ENCODE data around the gene SLC26A6. TPM values are rescaled to one million over a fixed set of nuclear protein-coding genes. Genes with fewer than 3 reads are reported as not detected.

The SLC26A6 gene
- total RNA-seq, 1 experiment from 2014 or later, result 54.7 TPM

DNA sequence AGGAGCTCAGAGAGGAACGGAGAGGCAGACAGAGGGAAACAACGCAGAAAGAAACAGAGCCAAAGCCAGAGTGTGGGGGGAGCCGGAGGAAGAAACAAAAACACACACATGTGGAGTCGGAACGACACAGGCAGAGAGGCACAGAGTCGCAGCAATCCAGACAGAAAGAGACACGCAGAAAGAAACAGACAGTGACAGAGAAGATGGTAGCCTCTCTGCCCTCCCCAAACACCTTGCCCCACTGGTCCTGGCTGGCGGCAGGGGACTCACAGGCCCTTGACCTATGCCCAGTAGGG is 48.7 kb upstream of the SLC26A6 start:
- H3K9me3 ChIP-seq, result no peaks in the 10 kb centered on the region
- peaks cover 14% of the 10 kb centered on the region for H3K4me1 Mint-ChIP-seq (ENCODE audit: low read depth, unreplicated experiment)
- TF ChIP-seq, protein P1, sequence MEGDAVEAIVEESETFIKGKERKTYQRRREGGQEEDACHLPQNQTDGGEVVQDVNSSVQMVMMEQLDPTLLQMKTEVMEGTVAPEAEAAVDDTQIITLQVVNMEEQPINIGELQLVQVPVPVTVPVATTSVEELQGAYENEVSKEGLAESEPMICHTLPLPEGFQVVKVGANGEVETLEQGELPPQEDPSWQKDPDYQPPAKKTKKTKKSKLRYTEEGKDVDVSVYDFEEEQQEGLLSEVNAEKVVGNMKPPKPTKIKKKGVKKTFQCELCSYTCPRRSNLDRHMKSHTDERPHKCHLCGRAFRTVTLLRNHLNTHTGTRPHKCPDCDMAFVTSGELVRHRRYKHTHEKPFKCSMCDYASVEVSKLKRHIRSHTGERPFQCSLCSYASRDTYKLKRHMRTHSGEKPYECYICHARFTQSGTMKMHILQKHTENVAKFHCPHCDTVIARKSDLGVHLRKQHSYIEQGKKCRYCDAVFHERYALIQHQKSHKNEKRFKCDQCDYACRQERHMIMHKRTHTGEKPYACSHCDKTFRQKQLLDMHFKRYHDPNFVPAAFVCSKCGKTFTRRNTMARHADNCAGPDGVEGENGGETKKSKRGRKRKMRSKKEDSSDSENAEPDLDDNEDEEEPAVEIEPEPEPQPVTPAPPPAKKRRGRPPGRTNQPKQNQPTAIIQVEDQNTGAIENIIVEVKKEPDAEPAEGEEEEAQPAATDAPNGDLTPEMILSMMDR (IDR thresholded peaks at IDR 0.05; ENCODE audit: insufficient read depth in 1 of 2, low read depth in 1 of 2, low read length in 1 of 2, severe bottlenecking in 1 of 2, unreplicated experiment in 1 of 2), result no peak
- H3K36me3 Mint-ChIP-seq (ENCODE audit: insufficient read depth, unreplicated experiment), result peaks cover 63% of the 10 kb centered on the region
- no peaks in the 10 kb centered on the region for H3K27me3 ChIP-seq (replicated peaks; ENCODE audit: control insufficient read depth, insufficient read depth, low read length)
- H3K27ac Mint-ChIP-seq (ENCODE audit: unreplicated experiment), result no peak overlapping the region
- H3K27me3 Mint-ChIP-seq (ENCODE audit: insufficient read depth, unreplicated experiment), result no peaks in the 10 kb centered on the region
- BruUV-seq (replicated peaks), result no TSS peak
- CTCF ChIA-PET, result interaction anchor here (0.6 to 1.2 kb wide), 4 partner anchors 10 to 443 kb away, joined by 3 read pairs; partner anchors contain the start of genes WDR6 and ZNF589
- peaks cover 7% of the 10 kb centered on the region for H3K4me1 ChIP-seq
- no peak overlapping the region for H3K4me3 ChIP-seq (ENCODE audit: low read depth, low read length)
- intact Hi-C loops (cut with micrococcal nuclease; ENCODE audit: unreplicated experiment), result loop anchor here (10.0 kb wide), 1 partner anchor 271 kb away; no protein-coding TSS in a partner anchor
- no peaks in the 10 kb centered on the region for H3K9me3 Mint-ChIP-seq (ENCODE audit: unreplicated experiment)
- peak overlapping the region; percentile 86 for H3K4me3 Mint-ChIP-seq (ENCODE audit: unreplicated experiment)
- no peak for DNase-seq
- peaks cover 9% of the 10 kb centered on the region for H3K36me3 ChIP-seq (ENCODE audit: control insufficient read depth, insufficient read depth, low read length)
- POLR2A ChIA-PET, result no interaction called here

DNA sequence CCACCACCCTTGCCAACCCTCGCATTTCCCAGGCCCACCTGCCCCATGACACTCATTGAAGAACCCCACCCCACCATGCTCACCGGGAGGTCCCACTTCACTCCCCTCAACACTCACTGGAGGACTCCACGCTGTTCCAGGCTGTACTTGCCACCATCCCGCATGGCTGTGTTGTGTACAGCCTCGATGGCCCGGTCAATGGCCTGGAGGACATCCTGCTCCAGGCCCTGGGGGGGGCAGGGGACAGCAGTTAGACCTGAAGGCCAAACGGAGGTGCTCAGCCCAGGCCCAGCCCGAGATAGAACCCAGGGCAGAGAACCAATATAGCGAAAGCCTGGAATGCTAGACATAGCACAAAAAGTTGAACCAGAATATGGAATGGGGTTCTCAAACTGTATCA is 47.5 kb upstream of the SLC26A6 start:
- peaks cover 7% of the 10 kb centered on the region for H3K4me1 ChIP-seq
- H3K27ac Mint-ChIP-seq (ENCODE audit: unreplicated experiment), result no peak overlapping the region
- H3K36me3 Mint-ChIP-seq (ENCODE audit: insufficient read depth, unreplicated experiment), result peaks cover 59% of the 10 kb centered on the region
- H3K4me3 ChIP-seq (ENCODE audit: low read depth, low read length), result no peak overlapping the region
- intact Hi-C loops (cut with micrococcal nuclease; ENCODE audit: unreplicated experiment), result loop anchor here (10.0 kb wide), 1 partner anchor 272 kb away; no protein-coding TSS in a partner anchor
- no peaks in the 10 kb centered on the region for H3K27me3 Mint-ChIP-seq (ENCODE audit: insufficient read depth, unreplicated experiment)
- H3K4me3 Mint-ChIP-seq (ENCODE audit: unreplicated experiment), result no peak overlapping the region
- H3K4me1 Mint-ChIP-seq (ENCODE audit: low read depth, unreplicated experiment), result peaks cover 14% of the 10 kb centered on the region
- H3K9me3 ChIP-seq, result no peaks in the 10 kb centered on the region
- TF ChIP-seq, protein P1 (IDR thresholded peaks at IDR 0.05; ENCODE audit: insufficient read depth in 1 of 2, low read depth in 1 of 2, low read length in 1 of 2, severe bottlenecking in 1 of 2, unreplicated experiment in 1 of 2), result no peak
- ChIA-PET POLR2A (no interaction called here), CTCF (interaction anchor here (0.6 kb wide), 1 partner anchor 9 kb away, joined by 3 read pairs; no protein-coding TSS in a partner anchor)
- peaks cover 9% of the 10 kb centered on the region for H3K36me3 ChIP-seq (ENCODE audit: control insufficient read depth, insufficient read depth, low read length)
- no peaks in the 10 kb centered on the region for H3K9me3 Mint-ChIP-seq (ENCODE audit: unreplicated experiment)
- no TSS peak for BruUV-seq (replicated peaks)
- H3K27me3 ChIP-seq (replicated peaks; ENCODE audit: control insufficient read depth, insufficient read depth, low read length), result no peaks in the 10 kb centered on the region
- DNase-seq, result no peak

DNA sequence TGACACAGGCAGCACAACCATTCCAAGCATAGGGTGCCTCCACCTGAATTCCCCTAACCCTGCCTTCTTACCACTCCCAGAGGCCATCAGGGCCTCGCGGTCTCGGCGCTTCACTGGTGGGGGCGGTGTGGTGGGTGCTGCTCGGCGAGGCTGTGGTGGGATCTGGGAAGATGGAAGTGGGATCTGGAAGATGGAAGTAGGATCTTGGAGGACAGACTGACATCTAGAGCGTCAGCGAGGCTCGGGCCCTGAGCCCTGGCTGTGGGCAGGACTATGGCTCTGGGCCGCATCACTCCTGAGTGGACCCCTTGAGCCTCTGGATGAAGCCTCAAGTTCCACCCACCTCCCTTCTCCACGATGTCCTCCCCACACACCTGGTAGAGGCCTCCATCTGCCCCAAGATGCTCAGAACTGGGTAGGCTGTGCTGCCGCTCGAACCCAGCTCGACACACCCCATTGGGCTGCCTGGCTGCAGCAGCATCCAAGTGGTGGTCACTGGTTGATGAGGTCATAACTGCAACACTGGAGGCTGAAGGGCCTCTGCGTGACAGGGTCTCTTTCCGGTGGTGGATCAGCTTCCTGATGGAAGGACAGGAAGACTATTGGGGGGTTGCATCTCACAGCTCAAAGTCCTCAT is 46.8 kb upstream of the SLC26A6 start:
- peaks cover 9% of the 10 kb centered on the region for H3K36me3 ChIP-seq (ENCODE audit: control insufficient read depth, insufficient read depth, low read length)
- no peak overlapping the region for H3K4me3 Mint-ChIP-seq (ENCODE audit: unreplicated experiment)
- H3K9me3 Mint-ChIP-seq (ENCODE audit: unreplicated experiment), result no peaks in the 10 kb centered on the region
- TF ChIP-seq, protein P1 (IDR thresholded peaks at IDR 0.05; ENCODE audit: insufficient read depth in 1 of 2, low read depth in 1 of 2, low read length in 1 of 2, severe bottlenecking in 1 of 2, unreplicated experiment in 1 of 2), result no peak
- ChIA-PET POLR2A (no interaction called here), CTCF (interaction anchor here (0.6 kb wide), 1 partner anchor 8 kb away, joined by 3 read pairs; no protein-coding TSS in a partner anchor)
- H3K27me3 ChIP-seq (replicated peaks; ENCODE audit: control insufficient read depth, insufficient read depth, low read length), result no peaks in the 10 kb centered on the region
- H3K4me3 ChIP-seq (ENCODE audit: low read depth, low read length), result no peak overlapping the region
- no peaks in the 10 kb centered on the region for H3K27me3 Mint-ChIP-seq (ENCODE audit: insufficient read depth, unreplicated experiment)
- no peak for DNase-seq
- H3K9me3 ChIP-seq, result no peaks in the 10 kb centered on the region
- no TSS peak for BruUV-seq (replicated peaks)
- H3K4me1 Mint-ChIP-seq (ENCODE audit: low read depth, unreplicated experiment), result peaks cover 14% of the 10 kb centered on the region
- peaks cover 7% of the 10 kb centered on the region for H3K4me1 ChIP-seq
- intact Hi-C loops (cut with micrococcal nuclease; ENCODE audit: unreplicated experiment), result loop anchor here (10.0 kb wide), 1 partner anchor 273 kb away; no protein-coding TSS in a partner anchor
- no peak overlapping the region for H3K27ac Mint-ChIP-seq (ENCODE audit: unreplicated experiment)
- H3K36me3 Mint-ChIP-seq (ENCODE audit: insufficient read depth, unreplicated experiment), result peaks cover 56% of the 10 kb centered on the region
